SU-DHL-6 (cell line): ENCODE data around the gene FANCC.

Experiments
- H2AFZ ChIP-seq: fragments of 200-600 bp; sonication (generic); 2 replicates; pipeline ENCODE4 v1.6.1; 2014; ENCODE audit warnings: low read depth, mild to moderate bottlenecking, moderate library complexity, mixed read lengths, antibody characterized with exemption, low read length; ENCODE audit not compliant: severe bottlenecking
- H3F3A ChIP-seq: fragments of 200-600 bp; shearing (Covaris generic); 2 replicates; pipeline ENCODE4 v1.6.0; 2016; ENCODE audit warnings: antibody characterized with exemption, mild to moderate bottlenecking; ENCODE audit not compliant: insufficient read depth
- H3K27ac ChIP-seq: fragments of 200-600 bp; sonication (generic); 2 replicates; pipeline ENCODE4 v1.5.1; 2016; ENCODE audit warnings: low read depth, mild to moderate bottlenecking, low read length, moderate library complexity, mixed read lengths
- H3K27me3 ChIP-seq: fragments of 200-600 bp; sonication (generic), shearing (Covaris generic); 2 replicates; pipeline ENCODE4 v1.6.0; 2014; ENCODE audit warnings: mild to moderate bottlenecking, low read length
- H3K36me3 ChIP-seq: fragments of 200-600 bp; sonication (generic); 2 replicates; pipeline ENCODE4 v1.6.1; 2014; ENCODE audit warnings: mild to moderate bottlenecking, low read length, mixed read lengths
- H3K4me2 ChIP-seq: fragments of 300-600, 200-600 bp; shearing (Covaris generic), sonication (generic); 2 replicates; pipeline ENCODE4 v1.6.0; 2014; ENCODE audit warnings: low read length, low read depth, mild to moderate bottlenecking; ENCODE audit not compliant: poor library complexity, severe bottlenecking
- H3K4me3 ChIP-seq: fragments of 200-600 bp; sonication (generic); 2 replicates; pipeline ENCODE4 v1.5.1; 2014; ENCODE audit warnings: antibody characterized with exemption, low read length, mild to moderate bottlenecking, mixed read lengths; ENCODE audit not compliant: insufficient read depth, poor library complexity, severe bottlenecking
- H3K79me2 ChIP-seq: fragments of 200-600 bp; sonication (generic); 2 replicates; pipeline ENCODE4 v1.6.1; 2014; ENCODE audit warnings: mild to moderate bottlenecking, low read length, moderate library complexity; ENCODE audit not compliant: insufficient read depth
- H3K9ac ChIP-seq: fragments of 200-600 bp; sonication (generic); 2 replicates; pipeline ENCODE4 v1.7.0; 2014; ENCODE audit warnings: mild to moderate bottlenecking, low read length
- H3K9me2 ChIP-seq: fragments of 200-600 bp; sonication (generic); replicated peaks from 2 replicates; pipeline ENCODE4 v1.6.1; 2014; ENCODE audit warnings: low read length; ENCODE audit not compliant: insufficient read depth
- H3K9me3 ChIP-seq: fragments of 200-600 bp; sonication (generic); 2 replicates; pipeline ENCODE4 v1.6.1; 2014; ENCODE audit warnings: low read length, mixed read lengths; ENCODE audit not compliant: insufficient read depth
- H4K20me1 ChIP-seq: fragments of 200-600 bp; sonication (generic); 2 replicates; pipeline ENCODE4 v1.6.1; 2014; ENCODE audit warnings: low read depth, mild to moderate bottlenecking, antibody characterized with exemption, low read length, moderate library complexity, mixed read lengths
- CTCF ChIP-seq: fragments of 200-600 bp; sonication (generic); IDR thresholded peaks from one replicate; pipeline ENCODE4 v1.5.1; 2017; ENCODE audit warnings: antibody characterized with exemption, mild to moderate bottlenecking, low read length, moderate library complexity; ENCODE audit not compliant: insufficient read depth, poor library complexity, severe bottlenecking
- EZH2phosphoT487 ChIP-seq: fragments of 200-600 bp; sonication (generic), shearing (Covaris generic); conservative IDR thresholded peaks from 2 replicates; pipeline ENCODE4 v1.6.1; 2018; ENCODE audit warnings: mild to moderate bottlenecking, antibody characterized with exemption, low read length, moderate library complexity, mixed read lengths

FANCC gene

GRCh38 chr9:95055851-95056551, 261.5 kb downstream of the FANCC start:
- Histone ChIP-seq H3K9ac (no peak overlapping the region), H3K4me2 (no peak overlapping the region), H3K36me3 (no peaks in the 10 kb centered on the region), H3K27me3 (no peaks in the 10 kb centered on the region), H4K20me1 (no peaks in the 10 kb centered on the region; the same call in 1 of the 2 replicates), H3K79me2 (no peaks in the 10 kb centered on the region), H3F3A (no peaks in the 10 kb centered on the region), H2AFZ (no peak overlapping the region), H3K4me3 (no peak overlapping the region), H3K9me2 (no peaks in the 10 kb centered on the region), H3K9me3 (no peaks in the 10 kb centered on the region), H3K27ac (no peak overlapping the region)
- TF ChIP-seq CTCF: no peak
- no peak for TF ChIP-seq EZH2phosphoT487

GRCh38 chr9:95055334-95055850, 262.1 kb downstream of the FANCC start:
- Histone ChIP-seq H3K27me3 (no peaks in the 10 kb centered on the region), H3K9me3 (no peaks in the 10 kb centered on the region), H3K79me2 (no peaks in the 10 kb centered on the region), H3K4me2 (no peak overlapping the region), H3K4me3 (no peak overlapping the region), H3F3A (no peaks in the 10 kb centered on the region), H3K27ac (no peak overlapping the region), H3K9ac (no peak overlapping the region), H4K20me1 (no peaks in the 10 kb centered on the region; the same call in 1 of the 2 replicates), H3K36me3 (no peaks in the 10 kb centered on the region), H3K9me2 (no peaks in the 10 kb centered on the region), H2AFZ (no peak overlapping the region)
- TF ChIP-seq CTCF (no peak), EZH2phosphoT487 (no peak)

DNA sequence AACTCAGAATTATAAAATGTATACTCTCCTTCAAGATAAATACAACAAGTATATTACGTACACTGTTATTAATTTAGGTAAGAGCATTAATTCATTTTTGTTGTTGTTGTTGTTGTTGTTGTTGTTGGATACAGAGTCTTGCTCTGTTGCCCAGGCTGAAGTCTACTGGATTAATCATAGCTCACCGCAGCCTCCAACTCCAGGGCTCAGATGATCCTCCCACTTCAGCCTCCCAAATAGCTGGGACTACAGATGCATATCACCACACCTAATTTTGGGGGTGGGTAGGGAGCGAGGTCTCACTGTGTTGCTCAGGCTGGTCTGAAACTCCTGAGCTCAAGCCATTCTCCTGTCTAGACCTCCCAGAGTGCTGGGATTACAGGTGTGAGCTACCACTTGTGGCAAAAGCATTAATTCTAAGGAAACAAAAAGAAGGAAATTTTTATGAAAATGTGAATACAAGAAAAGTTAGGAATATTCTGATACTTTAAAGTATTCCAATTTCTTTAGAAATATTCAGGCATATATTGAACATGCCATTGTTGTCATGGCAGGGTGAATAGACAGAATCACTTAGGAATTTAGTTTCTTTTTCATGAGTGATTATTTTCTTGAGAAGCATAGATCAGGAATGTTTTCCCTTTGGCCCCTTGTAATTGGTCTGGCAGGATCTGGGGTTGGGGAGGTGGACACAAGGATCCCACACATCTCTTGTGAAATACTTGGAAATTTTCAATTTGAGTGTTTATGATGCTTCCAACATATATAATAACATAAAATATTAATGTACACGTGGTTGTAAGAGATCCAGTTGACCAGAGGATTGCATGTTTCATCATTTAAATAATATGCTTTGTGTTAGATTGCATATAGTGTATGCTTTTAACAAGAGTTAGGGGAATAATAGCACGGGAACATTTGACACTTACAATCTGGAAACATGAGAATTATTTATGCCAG, 263.6 kb downstream of the FANCC start:
- no peak for TF ChIP-seq CTCF
- TF ChIP-seq EZH2phosphoT487: no peak
- Histone ChIP-seq H3K4me3 (no peak overlapping the region), H3K9ac (no peak overlapping the region), H3K27ac (no peak overlapping the region), H3F3A (no peaks in the 10 kb centered on the region), H2AFZ (no peak overlapping the region), H4K20me1 (no peaks in the 10 kb centered on the region; the same call in 1 of the 2 replicates), H3K4me2 (no peak overlapping the region), H3K79me2 (no peaks in the 10 kb centered on the region), H3K36me3 (no peaks in the 10 kb centered on the region), H3K9me3 (no peaks in the 10 kb centered on the region), H3K9me2 (no peaks in the 10 kb centered on the region), H3K27me3 (no peaks in the 10 kb centered on the region)
